Transverse colon (tissue), 4 donors: ENCODE measurements around the gene GPR39. TPM values are rescaled to one million over a fixed set of nuclear protein-coding genes. Genes with fewer than 3 reads are reported as not detected.

ENCODE experiments used
- DNase-seq: peaks from one replicate; pipeline ENCODE4 v3.0.0-alpha.2; 2019
- H3K27ac ChIP-seq, 4 donors: fragments of 200-600 bp; sonication (generic); 2 replicates each; pipeline ENCODE4 v1.5.1; 2016 to 2018; ENCODE audit warnings: inconsistent platforms in 4 of 4
- H3K27me3 ChIP-seq: fragments of 200-600 bp; sonication (generic); 2 replicates; pipeline ENCODE4 v1.5.1; 2017; ENCODE audit warnings: inconsistent platforms
- H3K36me3 ChIP-seq, 4 donors: fragments of 200-600 bp; sonication (generic); 2 replicates each; pipeline ENCODE4 v1.5.1; 2017 to 2019; ENCODE audit warnings: inconsistent platforms in 4 of 4
- H3K4me1 ChIP-seq, 4 donors: fragments of 200-600 bp; sonication (generic); 2 replicates each; pipeline ENCODE4 v1.5.1; 2017 to 2020; ENCODE audit warnings: inconsistent platforms in 4 of 4
- H3K4me3 ChIP-seq, 4 donors: fragments of 200-600 bp; sonication (generic); 1 replicate in 1 of 4; 2 replicates in 3 of 4; pipeline versions ENCODE4 v1.5.1 to v1.6.1; 2017 to 2019; ENCODE audit warnings: inconsistent platforms in 4 of 4
- H3K9me3 ChIP-seq, 2 donors: fragments of 200-600 bp; sonication (generic); 2 replicates each; pipeline ENCODE4 v1.5.1; 2017 to 2019; ENCODE audit warnings: inconsistent platforms in 2 of 2
- EP300 ChIP-seq: sonication (generic); formaldehyde crosslinking; IDR thresholded peaks from one replicate; pipeline ENCODE4 v1.6.1; 2017; ENCODE audit warnings: antibody characterized with exemption, low read depth
- POLR2A ChIP-seq: fragments of 450-650 bp; IDR thresholded peaks from one replicate; pipeline ENCODE4 v1.6.1; 2016; ENCODE audit warnings: antibody characterized with exemption, mild to moderate bottlenecking, moderate library complexity
- POLR2AphosphoS5 ChIP-seq, 3 donors: sonication (generic); formaldehyde crosslinking; IDR thresholded peaks; one replicate each; pipeline ENCODE4 v1.6.1; 2016; ENCODE audit warnings: antibody characterized with exemption in 3 of 3
- WGBS, 2 donors: methylation state at CpG; one replicate each; pipeline ENCODE4 v1.1.5; 2018; ENCODE audit warnings: low coverage in 1 of 2; 5-methylcytosine and 5-hydroxymethylcytosine counted together
- in situ Hi-C, 4 donors: fragments of 200-750 bp; cut with MboI; loops; one replicate each; pipeline versions ENCODE4 v1.15.0 to v1.15.1; 2017; ENCODE audit warnings: low sequenced_read_pairs in 3 of 4, low pct_ligation_motif_present in 1 of 4, low pct_unique_long_range_greater_than_20kb in 1 of 4
- intact Hi-C: fragments of 100-400 bp; cut with DNase I; formaldehyde crosslinking; loops from one replicate; pipeline ENCODE4 v1.15.1; 2023; ENCODE audit warnings: low total_unique reads
- total RNA-seq, 4 donors: library from RNA; depleted of rRNA; stranded (reverse); fragments of >200 nt; gene quantifications; one replicate each; pipeline ENCODE4 v1.1.0, GENCODE V29; 2016
- TF ChIP-seq, protein P1 (sequence below), 5 experiments: fragments of 200-600 bp in 3 of 5; fragments of 450-650 bp in 2 of 5; sonication (generic) in 3 of 5; IDR thresholded peaks; 1 replicate in 2 of 5; 2 replicates in 3 of 5; pipeline ENCODE4 v1.5.1; 2016 to 2017; ENCODE audit warnings: antibody characterized with exemption in 5 of 5, inconsistent platforms in 3 of 5, mild to moderate bottlenecking in 2 of 5, moderate library complexity in 1 of 5

The GPR39 gene
- total RNA-seq, 4 donors from 2014 or later, result 26.3 to 85.3 (median 39.6) TPM

- DNase-seq, result peak; percentile 47
Measured at GRCh38 chr2:132632000-132632649, 215.5 kb downstream of the GPR39 start.

GRCh38 chr2:132633635-132634034, 217.0 kb downstream of the GPR39 start:
- Histone ChIP-seq H3K4me3 (no peak overlapping the region), H3K27me3 (no peaks in the 10 kb centered on the region), H3K36me3 (no peaks in the 10 kb centered on the region), H3K9me3 (no peaks in the 10 kb centered on the region), H3K4me1 (peaks cover 9 to 32% (median 14%) of the 10 kb centered on the region in 4 donors), H3K27ac (no peak overlapping the region)
- intact Hi-C loops, result no loop called here
- no peak for DNase-seq
- in situ Hi-C loops, result no loop called here
- TF ChIP-seq POLR2AphosphoS5 (IDR thresholded peaks at IDR 0.05), result no peak
- TF ChIP-seq, protein P1, sequence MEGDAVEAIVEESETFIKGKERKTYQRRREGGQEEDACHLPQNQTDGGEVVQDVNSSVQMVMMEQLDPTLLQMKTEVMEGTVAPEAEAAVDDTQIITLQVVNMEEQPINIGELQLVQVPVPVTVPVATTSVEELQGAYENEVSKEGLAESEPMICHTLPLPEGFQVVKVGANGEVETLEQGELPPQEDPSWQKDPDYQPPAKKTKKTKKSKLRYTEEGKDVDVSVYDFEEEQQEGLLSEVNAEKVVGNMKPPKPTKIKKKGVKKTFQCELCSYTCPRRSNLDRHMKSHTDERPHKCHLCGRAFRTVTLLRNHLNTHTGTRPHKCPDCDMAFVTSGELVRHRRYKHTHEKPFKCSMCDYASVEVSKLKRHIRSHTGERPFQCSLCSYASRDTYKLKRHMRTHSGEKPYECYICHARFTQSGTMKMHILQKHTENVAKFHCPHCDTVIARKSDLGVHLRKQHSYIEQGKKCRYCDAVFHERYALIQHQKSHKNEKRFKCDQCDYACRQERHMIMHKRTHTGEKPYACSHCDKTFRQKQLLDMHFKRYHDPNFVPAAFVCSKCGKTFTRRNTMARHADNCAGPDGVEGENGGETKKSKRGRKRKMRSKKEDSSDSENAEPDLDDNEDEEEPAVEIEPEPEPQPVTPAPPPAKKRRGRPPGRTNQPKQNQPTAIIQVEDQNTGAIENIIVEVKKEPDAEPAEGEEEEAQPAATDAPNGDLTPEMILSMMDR (IDR thresholded peaks at IDR 0.05), result no peak
- no peak for TF ChIP-seq POLR2A
- no peak for TF ChIP-seq EP300
- WGBS, 2 donors, result 92 to 100% methylated on average over 2 of the region's 2 CpGs

More at GRCh38 chr2:132632000-132632649, 215.5 kb downstream of the GPR39 start:
- in situ Hi-C loops, result no loop called here
- H3K4me1 ChIP-seq, result peaks cover 9 to 32% (median 14%) of the 10 kb centered on the region in 4 donors
- no peak for TF ChIP-seq EP300
- TF ChIP-seq POLR2A, result no peak
- TF ChIP-seq, protein P1 (IDR thresholded peaks at IDR 0.05), result no peak
- TF ChIP-seq POLR2AphosphoS5 (IDR thresholded peaks at IDR 0.05), result no peak
- intact Hi-C loops, result no loop called here
- no peak overlapping the region for H3K4me3 ChIP-seq
- no peaks in the 10 kb centered on the region for H3K27me3 ChIP-seq
- H3K9me3 ChIP-seq, result no peaks in the 10 kb centered on the region
- H3K27ac ChIP-seq, result peak overlapping the region; percentile 30 to 66 (median 49)
- WGBS, 2 donors, result 29 to 51% methylated on average over 3 to 6 of the region's 6 CpGs
- H3K36me3 ChIP-seq, result no peaks in the 10 kb centered on the region

GRCh38 chr2:132636346-132636745, 219.7 kb downstream of the GPR39 start:
- no peaks in the 10 kb centered on the region for H3K9me3 ChIP-seq
- H3K4me1 ChIP-seq, result peaks cover 9 to 30% (median 14%) of the 10 kb centered on the region in 4 donors
- H3K4me3 ChIP-seq, result no peak overlapping the region
- TF ChIP-seq POLR2A (no peak), EP300 (no peak), POLR2AphosphoS5 (IDR thresholded peaks at IDR 0.05) (no peak)
- TF ChIP-seq, protein P1 (IDR thresholded peaks at IDR 0.05), result no peak
- in situ Hi-C loops (no loop called here), intact Hi-C loops (no loop called here)
- H3K36me3 ChIP-seq, result no peaks in the 10 kb centered on the region
- WGBS, 2 donors, result 0% methylated on average over 1 of the region's 1 CpG; no CpG with 5 or more reads in 1 of the 2 donors
- H3K27me3 ChIP-seq, result no peaks in the 10 kb centered on the region
- DNase-seq, result no peak
- no peak overlapping the region for H3K27ac ChIP-seq

GRCh38 chr2:132638313-132639040, 221.9 kb downstream of the GPR39 start:
- no peak overlapping the region for H3K4me3 ChIP-seq
- peaks cover 0 to 17% (median 0%) of the 10 kb centered on the region in 4 donors for H3K4me1 ChIP-seq
- TF ChIP-seq POLR2A (no peak), EP300 (no peak), POLR2AphosphoS5 (IDR thresholded peaks at IDR 0.05) (no peak)
- TF ChIP-seq, protein P1 (IDR thresholded peaks at IDR 0.05), result no peak
- in situ Hi-C loops, result no loop called here
- intact Hi-C loops, result no loop called here
- no peaks in the 10 kb centered on the region for H3K27me3 ChIP-seq
- H3K27ac ChIP-seq, result no peak overlapping the region
- H3K9me3 ChIP-seq, result no peaks in the 10 kb centered on the region
- WGBS, 2 donors, result 68 to 90% methylated on average over 2 to 5 of the region's 5 CpGs
- no peak for DNase-seq
- H3K36me3 ChIP-seq, result no peaks in the 10 kb centered on the region
